H1 (cell line): Measurements from ENCODE around the gene TNS3. TPM values are rescaled to one million over a fixed set of nuclear protein-coding genes. Genes with fewer than 3 reads are reported as not detected.

ENCODE experiments used
- CTCF ChIA-PET: fragments of 300-600 bp; sonication (Branson Sonifier 250); formaldehyde crosslinking; loops from one replicate; lab custom pipeline; 2021; ENCODE audit not compliant: partially characterized antibody; lab: Charles Lee
- POLR2A ChIA-PET: fragments of 300-600 bp; sonication (Branson Sonifier 250); formaldehyde crosslinking; loops from one replicate; lab custom pipeline; 2021; ENCODE audit warnings: inconsistent platforms; ENCODE audit not compliant: partially characterized antibody; lab: Charles Lee
- DNase-seq, 2 experiments: peaks; one replicate each; pipeline versions ENCODE4 v3.0.0 to v3.0.0-alpha.2; 2010 to 2022; ENCODE audit warnings: low spot score in 2 of 2, low read depth in 1 of 2, mixed read lengths in 1 of 2
- FAIRE-seq: peaks from 2 replicates; lab custom pipeline; 2011; peaks lifted over from hg19 to GRCh38; lab: Jason Lieb, UNC
- H2AFZ ChIP-seq: 2 replicates; pipeline ENCODE4 v1.8.1; 2012; ENCODE audit warnings: low read length, inconsistent platforms
- H2AK5ac ChIP-seq: 2 replicates; pipeline ENCODE4 v1.6.1; 2013; ENCODE audit warnings: low read depth, low read length
- H2BK120ac ChIP-seq: replicated peaks from 2 replicates; pipeline ENCODE3; 2013; ENCODE audit warnings: low read depth, low read length, inconsistent platforms
- H2BK12ac ChIP-seq: 2 replicates; pipeline ENCODE4 v1.6.1; 2013; ENCODE audit warnings: low read depth, low read length
- H2BK15ac ChIP-seq: 2 replicates; pipeline ENCODE4 v1.6.1; 2013; ENCODE audit warnings: low read length
- H2BK20ac ChIP-seq: 2 replicates; pipeline ENCODE4 v1.6.1; 2013; ENCODE audit warnings: low read length
- H2BK5ac ChIP-seq: 2 replicates; pipeline ENCODE4 v1.6.1; 2013; ENCODE audit warnings: low read depth, low read length
- H3K14ac ChIP-seq: 2 replicates; pipeline ENCODE4 v1.6.1; 2013; ENCODE audit warnings: inconsistent platforms; ENCODE audit not compliant: insufficient read length
- H3K18ac ChIP-seq: 2 replicates; pipeline ENCODE4 v1.6.1; 2013; ENCODE audit warnings: low read length; ENCODE audit errors: extremely low read depth
- H3K23ac ChIP-seq: 2 replicates; pipeline ENCODE4 v1.6.1; 2013; ENCODE audit warnings: inconsistent platforms; ENCODE audit not compliant: insufficient read length
- H3K23me2 ChIP-seq: 2 replicates; pipeline ENCODE4 v1.6.1; 2013; ENCODE audit warnings: low read depth, low read length
- H3K27ac ChIP-seq: 2 replicates; pipeline ENCODE4 v1.6.1; 2011; ENCODE audit warnings: low read depth, low read length, inconsistent platforms
- H3K27me3 ChIP-seq, 4 experiments: replicated peaks in 1 of 4; 1 replicate in 1 of 4; 2 replicates in 3 of 4; pipeline versions ENCODE4 v1.6.1 to v1.8.1; 2011 to 2013; ENCODE audit warnings: low read length in 3 of 4, mild to moderate bottlenecking in 3 of 4, inconsistent platforms in 2 of 4, mixed read lengths in 2 of 4, moderate library complexity in 1 of 4; ENCODE audit not compliant: control insufficient read depth in 3 of 4, insufficient read depth in 3 of 4; ENCODE audit errors: extremely low read depth in 1 of 4
- H3K36me3 ChIP-seq, 4 experiments: 2 replicates each; pipeline versions ENCODE4 v1.6.1 to v1.8.1; 2011 to 2013; ENCODE audit warnings: mild to moderate bottlenecking in 4 of 4, low read length in 3 of 4, moderate library complexity in 2 of 4, control low read depth in 1 of 4, inconsistent platforms in 1 of 4; ENCODE audit not compliant: insufficient read depth in 4 of 4, control insufficient read depth in 2 of 4
- H3K4ac ChIP-seq: replicated peaks from 2 replicates; pipeline ENCODE3; 2013; ENCODE audit warnings: low read length, low read depth, mixed read lengths, inconsistent platforms; ENCODE audit not compliant: insufficient read length
- H3K4me1 ChIP-seq, 4 experiments: replicated peaks in 1 of 4; 1 replicate in 1 of 4; 2 replicates in 3 of 4; pipeline versions ENCODE4 v1.6.1 to v1.8.1; 2011 to 2013; ENCODE audit warnings: low read length in 3 of 4, inconsistent platforms in 2 of 4, mixed read lengths in 1 of 4; ENCODE audit not compliant: insufficient read depth in 4 of 4, control insufficient read depth in 3 of 4
- H3K4me2 ChIP-seq, 2 experiments: 2 replicates each; pipeline versions ENCODE4 v1.6.1 to v1.8.1; 2011 to 2013; ENCODE audit warnings: low read depth in 2 of 2, low read length in 2 of 2, control low read depth in 1 of 2, inconsistent platforms in 1 of 2, mild to moderate bottlenecking in 1 of 2; ENCODE audit not compliant: insufficient read depth in 1 of 2
- H3K4me3 ChIP-seq, 4 experiments: fragments of 200-600, 300-600 bp in 1 of 4; sonication (generic), shearing (Covaris generic), sonication (Bioruptor Twin) in 1 of 4; 2 replicates each; pipeline versions ENCODE4 v1.5.1 to v1.8.1; 2011 to 2016; ENCODE audit warnings: low read length in 4 of 4, low read depth in 3 of 4, control low read depth in 2 of 4, inconsistent platforms in 2 of 4, mild to moderate bottlenecking in 2 of 4, mixed read lengths in 1 of 4, moderate library complexity in 1 of 4; ENCODE audit not compliant: insufficient read depth in 2 of 4; ENCODE audit errors: extremely low read depth in 1 of 4
- H3K56ac ChIP-seq: replicated peaks from 2 replicates; pipeline ENCODE3; 2013; ENCODE audit warnings: low read depth, mild to moderate bottlenecking, mixed read lengths, low read length, inconsistent platforms; ENCODE audit not compliant: insufficient read length
- H3K79me1 ChIP-seq: 2 replicates; pipeline ENCODE4 v1.6.1; 2013; ENCODE audit warnings: low read depth, low read length, control low read depth
- H3K79me2 ChIP-seq, 2 experiments: 2 replicates each; pipeline versions ENCODE4 v1.6.1 to v1.8.1; 2012 to 2013; ENCODE audit warnings: low read length in 2 of 2, mild to moderate bottlenecking in 2 of 2, inconsistent platforms in 1 of 2; ENCODE audit not compliant: insufficient read depth in 2 of 2, control insufficient read depth in 1 of 2
- H3K9ac ChIP-seq, 4 experiments: replicated peaks in 1 of 4; 1 replicate in 1 of 4; 2 replicates in 3 of 4; pipeline versions ENCODE4 v1.6.1 to v1.8.1; 2011 to 2013; ENCODE audit warnings: low read depth in 3 of 4, low read length in 3 of 4, control low read depth in 2 of 4, mild to moderate bottlenecking in 2 of 4, moderate library complexity in 2 of 4, inconsistent platforms in 1 of 4; ENCODE audit errors: extremely low read depth in 1 of 4
- H3K9me3 ChIP-seq, 2 experiments: 2 replicates each; pipeline versions ENCODE4 v1.6.1 to v1.8.1; 2012 to 2013; ENCODE audit warnings: mild to moderate bottlenecking in 2 of 2, moderate library complexity in 2 of 2, control low read depth in 1 of 2, inconsistent platforms in 1 of 2, low read depth in 1 of 2, low read length in 1 of 2, mixed read lengths in 1 of 2; ENCODE audit not compliant: insufficient read depth in 2 of 2
- H4K20me1 ChIP-seq, 2 experiments: replicated peaks in 1 of 2; 2 replicates each; pipeline versions ENCODE3 to v1.8.1; 2011 to 2013; ENCODE audit warnings: inconsistent platforms in 2 of 2, low read length in 2 of 2, mild to moderate bottlenecking in 1 of 2; ENCODE audit not compliant: insufficient read depth in 2 of 2, control insufficient read depth in 1 of 2
- H4K5ac ChIP-seq: 2 replicates; pipeline ENCODE4 v1.6.1; 2013; ENCODE audit warnings: low read length, low read depth, mixed read lengths, inconsistent platforms; ENCODE audit not compliant: insufficient read length
- H4K8ac ChIP-seq: 2 replicates; pipeline ENCODE4 v1.8.0; 2013; ENCODE audit warnings: mild to moderate bottlenecking, moderate library complexity, low read length, inconsistent platforms; ENCODE audit not compliant: insufficient read depth; ENCODE audit errors: extremely low read depth
- H4K91ac ChIP-seq: replicated peaks from 2 replicates; pipeline ENCODE3; 2013; ENCODE audit warnings: low read length, mixed read lengths, inconsistent platforms; ENCODE audit not compliant: insufficient read length
- ATF2 ChIP-seq: IDR thresholded peaks from 2 replicates; pipeline ENCODE4 v1.6.1; 2012; ENCODE audit warnings: low read length, inconsistent platforms
- CREB1 ChIP-seq: IDR thresholded peaks from 2 replicates; pipeline ENCODE4 v1.6.1; 2012; ENCODE audit warnings: inconsistent platforms
- EP300 ChIP-seq, 2 experiments: IDR thresholded peaks; 1 replicate in 1 of 2; 2 replicates in 1 of 2; pipeline ENCODE4 v1.6.1; 2011 to 2012; ENCODE audit warnings: low read depth in 2 of 2, low read length in 2 of 2, mild to moderate bottlenecking in 2 of 2, borderline replicate concordance in 1 of 2, inconsistent platforms in 1 of 2, moderate library complexity in 1 of 2
- PHF8 ChIP-seq: fragments of 200-600 bp; sonication (generic); conservative IDR thresholded peaks from 2 replicates; pipeline ENCODE4 v1.7.1; 2012; ENCODE audit warnings: low read depth, mild to moderate bottlenecking, inconsistent platforms, low read length, moderate library complexity
- TAF1 ChIP-seq: IDR thresholded peaks from 2 replicates; pipeline ENCODE4 v1.6.1; 2011; ENCODE audit warnings: mild to moderate bottlenecking, low read depth, low read length
- WGBS, 2 experiments: shearing (Covaris generic) in 1 of 2; methylation state at CpG; one replicate each; pipeline versions ENCODE4 v1.1.6 to v1.1.7; 2013 to 2015; ENCODE audit warnings: low lambda C conversion rate in 2 of 2, mixed read lengths in 2 of 2, inconsistent platforms in 1 of 2, low coverage in 1 of 2, missing lambda C conversion rate in 1 of 2; ENCODE audit not compliant: insufficient replicate concordance in 2 of 2, insufficient coverage in 1 of 2, insufficient read length in 1 of 2; ENCODE audit errors: extremely low coverage in 1 of 2, missing lambda C conversion rate in 1 of 2; 5-methylcytosine and 5-hydroxymethylcytosine counted together
- polyA plus RNA-seq, 7 experiments: library from polyadenylated mRNA; depleted of rRNA in 3 of 7; stranded (reverse) in 5 of 7; unstranded in 2 of 7; fragments of >200 nt in 5 of 7; fragments of 200-250 nt in 2 of 7; gene quantifications; 1 replicate in 5 of 7; 2 replicates in 1 of 7; 4 replicates in 1 of 7; pipeline versions ENCODE4 v1.2.1 to v1.2.3, GENCODE V29; 2011 to 2013; ENCODE audit warnings: missing spikeins in 2 of 7, mixed read lengths in 2 of 7
- total RNA-seq: library from RNA; stranded (reverse); fragmentation: NEBNext Ultra II Directional; extraction: Animal tissue kit (Norgen Biotek cat#: 25700); gene quantifications from 2 replicates; pipeline ENCODE4 v1.2.1, GENCODE V29; 2021

TNS3 gene
- total and polyA plus RNA-seq, 2 of the 8 experiments (the other 6 are each of a cell fraction or from before 2014, with no cell fraction given): 11.9 to 24.2 TPM

DNA sequence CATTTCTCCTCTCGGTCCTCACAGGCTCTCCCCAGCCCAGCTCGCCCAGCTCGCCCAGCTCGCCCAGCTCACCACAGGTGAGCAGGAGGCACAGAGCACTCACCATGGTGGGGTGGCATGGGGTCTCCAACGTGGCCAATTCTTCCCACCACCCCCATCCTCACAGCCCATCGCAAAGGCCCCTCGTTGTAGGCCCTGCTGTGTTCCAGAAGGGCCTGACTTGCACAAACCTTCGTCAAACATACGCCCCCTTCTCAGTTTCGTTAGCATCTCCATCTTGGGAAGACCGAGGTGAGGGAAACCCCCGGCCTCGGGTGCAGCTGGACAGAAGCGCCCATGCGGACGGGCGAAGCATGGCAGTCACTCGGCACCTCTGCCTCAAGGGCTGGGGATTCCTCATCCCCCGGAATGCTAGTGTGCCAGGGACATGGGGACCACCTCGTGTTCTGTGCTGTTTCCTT, 304.6 kb downstream of the TNS3 start:
- Histone ChIP-seq H3K23ac (no peak overlapping the region), H3K9ac (no peak overlapping the region), H4K5ac (no peak overlapping the region), H2AFZ (no peak overlapping the region), H2BK12ac (no peak overlapping the region), H3K4ac (no peak overlapping the region), H3K56ac (no peak overlapping the region), H3K79me1 (no peaks in the 10 kb centered on the region), H3K9me3 (no peaks in the 10 kb centered on the region), H4K20me1 (peaks cover 0 to 2% of the 10 kb centered on the region in 2 experiments), H3K4me2 (no peak overlapping the region), H3K14ac (no peak overlapping the region), H2AK5ac (no peak overlapping the region), H2BK20ac (no peak overlapping the region), H2BK15ac (no peak overlapping the region), H3K18ac (no peak overlapping the region), H3K23me2 (no peaks in the 10 kb centered on the region), H3K36me3 (peaks cover 0 to 3% (median 0%) of the 10 kb centered on the region in 4 experiments; a peak in 2 of 8 replicates), H3K79me2 (no peaks in the 10 kb centered on the region), H4K8ac (no peak overlapping the region), H2BK5ac (no peak overlapping the region), H3K27ac (no peak overlapping the region), H3K27me3 (no peaks in the 10 kb centered on the region; a peak in 1 of 7 replicates), H4K91ac (no peak overlapping the region), H2BK120ac (no peak overlapping the region), H3K4me1 (no peaks in the 10 kb centered on the region), H3K4me3 (no peak overlapping the region)
- FAIRE-seq (no peak), DNase-seq (no peak)
- CTCF ChIA-PET: interaction anchor here (0.9 to 5.7 kb wide), 5 partner anchors 11 to 668 kb away, joined by 3 to 41 read pairs (median 4); no protein-coding TSS in a partner anchor
- POLR2A ChIA-PET: no interaction called here
- 90% methylated on average over 20 of the region's 20 CpGs; no CpG with 5 or more reads in 1 of the 2 experiments for WGBS, 2 experiments
- TF ChIP-seq CREB1 (no peak), ATF2 (no peak), EP300 (IDR thresholded peaks at IDR 0.05; ENCODE audit: borderline replicate concordance in 1 of 2, low read depth in 2 of 2, low read length in 2 of 2) (no peak), TAF1 (no peak), PHF8 (no peak)
